ENCODE data around the gene FRMD7.

Gene FRMD7

DNA sequence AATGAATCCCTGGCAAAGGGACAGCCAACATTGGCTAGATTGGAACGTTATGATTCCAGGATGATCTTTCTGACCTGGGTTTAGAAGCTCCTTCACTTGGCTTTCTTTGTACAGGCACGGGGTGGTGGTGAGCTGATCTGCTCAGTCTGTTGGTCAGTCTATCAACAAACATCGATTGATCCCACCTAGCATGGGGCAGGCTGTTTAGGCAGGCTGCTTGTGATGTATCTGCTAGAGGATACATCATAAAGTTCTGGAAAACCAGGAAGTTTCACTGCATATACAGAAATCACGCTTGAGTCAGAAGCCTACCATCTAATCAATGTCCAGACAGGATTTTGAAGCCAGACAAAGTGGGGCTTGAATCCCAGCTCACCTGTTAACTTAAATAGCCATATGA lies 6.9 kb downstream of the FRMD7 start:
- Histone ChIP-seq H2AK5ac (ENCODE audit: low read depth, low read length) (no peak overlapping the region), H3K4me3 (ENCODE audit: low read length in 2 of 2) (no peak overlapping the region), H3K23ac (ENCODE audit: low read depth, low read length, poor library complexity) (no peak overlapping the region), H3K79me1 (ENCODE audit: low read depth, low read length) (no peaks in the 10 kb centered on the region), H2AFZ (ENCODE audit: low read length) (no peak overlapping the region), H3K14ac (ENCODE audit: low read length) (no peak overlapping the region), H3K9me3 (replicated peaks in 1 of 2; ENCODE audit: control insufficient read depth in 2 of 2, insufficient read depth in 1 of 2, low read depth in 1 of 2, low read length in 2 of 2) (no peaks in the 10 kb centered on the region), H2BK120ac (ENCODE audit: low read depth, low read length) (no peak overlapping the region), H3K4me2 (ENCODE audit: insufficient read depth, low read length, poor library complexity, severe bottlenecking) (no peak overlapping the region), H3K36me3 (replicated peaks in 1 of 2; ENCODE audit: control insufficient read depth in 2 of 2, insufficient read depth in 2 of 2, low read length in 2 of 2) (no peaks in the 10 kb centered on the region), H3K4me1 (ENCODE audit: control insufficient read depth in 2 of 2, insufficient read depth in 1 of 2, low read depth in 1 of 2, low read length in 2 of 2) (peaks cover 5 to 12% of the 10 kb centered on the region in 2 donors), H2BK12ac (ENCODE audit: low read length) (no peak overlapping the region), H2BK15ac (ENCODE audit: low read length) (no peak overlapping the region), H3K27me3 (ENCODE audit: control insufficient read depth in 3 of 3, insufficient read depth in 3 of 3, low read depth in 1 of 3, low read length in 3 of 3) (peaks cover 0 to 29% (median 0%) of the 10 kb centered on the region in 3 experiments), H3K9ac (ENCODE audit: low read depth, low read length, poor library complexity) (no peak overlapping the region), H2BK5ac (ENCODE audit: low read length) (no peak overlapping the region), H3K4ac (ENCODE audit: low read length) (no peak overlapping the region), H3K18ac (ENCODE audit: low read length) (no peak overlapping the region), H3K27ac (replicated peaks; ENCODE audit: low read length) (peak overlapping the region; percentile 94), H4K8ac (ENCODE audit: low read depth, low read length) (no peak overlapping the region), H4K91ac (ENCODE audit: low read depth, low read length, poor library complexity) (no peak overlapping the region)
- DNase-seq (ENCODE audit: low spot score) = no peak
- WGBS, 2 donors (ENCODE audit: extremely low coverage in 2 of 2, insufficient read length in 2 of 2, insufficient replicate concordance in 1 of 2) = no CpG with 5 or more reads among the region's 4 CpGs

DNA sequence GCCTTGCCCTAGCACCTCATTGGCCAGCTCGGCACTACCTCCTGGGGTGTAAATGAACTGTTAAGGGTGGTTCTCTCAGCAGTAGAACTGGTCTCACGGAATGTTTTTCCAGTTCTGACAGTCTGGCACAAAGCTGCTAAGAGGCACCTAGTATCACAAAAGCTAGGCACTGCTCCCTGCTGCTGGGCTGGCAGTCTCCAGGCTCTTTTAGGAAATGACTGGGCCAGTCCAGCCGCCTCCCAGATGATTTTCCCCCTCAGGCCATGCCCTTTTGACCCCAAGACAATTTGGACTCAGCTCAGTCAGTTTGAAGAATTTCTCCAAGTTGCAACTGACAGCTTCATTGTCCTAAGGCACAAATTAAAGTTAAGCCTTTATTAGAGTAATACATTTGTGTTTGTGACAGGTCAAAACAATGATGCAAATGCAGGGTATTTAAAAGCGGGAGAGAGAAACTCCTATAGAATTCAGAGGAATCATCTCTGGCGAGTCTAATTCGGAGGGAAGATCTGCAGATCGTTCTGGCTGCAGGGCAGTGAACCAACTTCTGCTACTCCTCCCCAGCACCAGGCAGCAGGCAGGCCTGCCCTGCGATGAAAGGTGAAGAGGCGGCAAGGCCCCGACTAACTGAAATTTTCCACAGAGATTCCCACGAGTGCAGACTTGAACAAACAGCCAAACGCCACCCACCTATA lies 7.9 kb downstream of the FRMD7 start:
- H4K8ac ChIP-seq (ENCODE audit: low read depth, low read length) = no peak overlapping the region
- no peaks in the 10 kb centered on the region for H3K36me3 ChIP-seq (replicated peaks in 1 of 2; ENCODE audit: control insufficient read depth in 2 of 2, insufficient read depth in 2 of 2, low read length in 2 of 2)
- no peak overlapping the region for H2BK15ac ChIP-seq (ENCODE audit: low read length)
- H3K14ac ChIP-seq (ENCODE audit: low read length) = no peak overlapping the region
- H2AFZ ChIP-seq (ENCODE audit: low read length) = peak overlapping the region; percentile 4
- H3K18ac ChIP-seq (ENCODE audit: low read length) = no peak overlapping the region
- H3K23ac ChIP-seq (ENCODE audit: low read depth, low read length, poor library complexity) = no peak overlapping the region
- H3K9me3 ChIP-seq (replicated peaks in 1 of 2; ENCODE audit: control insufficient read depth in 2 of 2, insufficient read depth in 1 of 2, low read depth in 1 of 2, low read length in 2 of 2) = no peaks in the 10 kb centered on the region
- H3K4me3 ChIP-seq (ENCODE audit: low read length in 2 of 2) = no peak overlapping the region
- no peaks in the 10 kb centered on the region for H3K79me1 ChIP-seq (ENCODE audit: low read depth, low read length)
- DNase-seq (ENCODE audit: low spot score) = peak; percentile 45
- H4K91ac ChIP-seq (ENCODE audit: low read depth, low read length, poor library complexity) = no peak overlapping the region
- no peak overlapping the region for H3K4me2 ChIP-seq (ENCODE audit: insufficient read depth, low read length, poor library complexity, severe bottlenecking)
- H3K27ac ChIP-seq (replicated peaks; ENCODE audit: low read length) = peak overlapping the region; percentile 94
- no peak overlapping the region for H2BK120ac ChIP-seq (ENCODE audit: low read depth, low read length)
- no CpG with 5 or more reads among the region's 12 CpGs for WGBS, 2 donors (ENCODE audit: extremely low coverage in 2 of 2, insufficient read length in 2 of 2, insufficient replicate concordance in 1 of 2)
- H3K4ac ChIP-seq (ENCODE audit: low read length) = no peak overlapping the region
- H2AK5ac ChIP-seq (ENCODE audit: low read depth, low read length) = peak overlapping the region; percentile 25
- no peak overlapping the region for H2BK5ac ChIP-seq (ENCODE audit: low read length)
- peaks cover 5 to 12% of the 10 kb centered on the region in 2 donors for H3K4me1 ChIP-seq (ENCODE audit: control insufficient read depth in 2 of 2, insufficient read depth in 1 of 2, low read depth in 1 of 2, low read length in 2 of 2)
- H2BK12ac ChIP-seq (ENCODE audit: low read length) = no peak overlapping the region
- H3K27me3 ChIP-seq (ENCODE audit: control insufficient read depth in 3 of 3, insufficient read depth in 3 of 3, low read depth in 1 of 3, low read length in 3 of 3) = peaks cover 0 to 27% (median 0%) of the 10 kb centered on the region in 3 experiments
- H3K9ac ChIP-seq (ENCODE audit: low read depth, low read length, poor library complexity) = no peak overlapping the region

DNA sequence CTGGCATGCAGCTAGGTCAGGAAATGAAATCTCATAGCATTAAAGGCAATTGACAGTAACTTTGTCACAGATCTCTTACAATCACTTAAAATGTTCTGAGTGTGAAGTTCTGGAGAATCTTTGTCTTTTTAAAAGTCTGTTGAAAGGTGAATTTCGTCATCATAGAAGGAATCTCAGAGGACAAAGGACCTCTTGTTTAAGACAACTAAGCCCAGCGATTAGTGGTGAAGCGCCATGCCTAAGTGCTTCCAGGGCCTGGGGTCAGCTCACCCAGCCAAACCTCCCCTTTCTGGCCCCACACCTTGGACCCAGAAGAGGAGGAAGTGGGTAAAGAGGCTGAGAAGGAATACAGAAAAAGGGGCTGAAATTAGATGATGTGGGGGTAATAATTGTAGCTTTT lies 8.5 kb downstream of the FRMD7 start:
- peak overlapping the region; percentile 91 for H3K27ac ChIP-seq (replicated peaks; ENCODE audit: low read length)
- H3K14ac ChIP-seq (ENCODE audit: low read length) = no peak overlapping the region

DNA sequence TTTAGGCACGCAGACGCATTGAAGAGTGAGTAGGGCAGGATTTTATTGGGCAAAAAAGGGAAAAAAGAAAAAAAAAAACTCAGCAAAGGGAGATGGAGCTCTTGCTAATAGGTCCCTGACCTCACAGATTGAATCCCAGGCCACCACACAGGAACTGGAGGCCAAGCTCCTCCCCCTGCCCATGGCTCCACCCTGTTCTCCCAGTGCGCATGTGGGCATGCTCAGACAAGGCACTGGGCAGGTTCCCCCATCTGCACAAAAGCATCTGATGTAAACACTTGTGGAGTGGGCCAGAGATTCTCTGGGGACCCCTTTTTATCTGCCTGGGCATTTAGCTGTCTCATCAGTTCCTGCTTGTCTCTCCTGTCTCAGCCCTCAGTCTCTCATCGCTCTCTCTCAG lies 9.5 kb downstream of the FRMD7 start:
- H2BK12ac ChIP-seq (ENCODE audit: low read length) = no peak overlapping the region
- H3K9me3 ChIP-seq (replicated peaks in 1 of 2; ENCODE audit: control insufficient read depth in 2 of 2, insufficient read depth in 1 of 2, low read depth in 1 of 2, low read length in 2 of 2) = no peaks in the 10 kb centered on the region
- no peak overlapping the region for H2BK15ac ChIP-seq (ENCODE audit: low read length)
- peaks cover 5 to 12% of the 10 kb centered on the region in 2 donors for H3K4me1 ChIP-seq (ENCODE audit: control insufficient read depth in 2 of 2, insufficient read depth in 1 of 2, low read depth in 1 of 2, low read length in 2 of 2)
- H3K27ac ChIP-seq (replicated peaks; ENCODE audit: low read length) = peak overlapping the region; percentile 91
- H3K18ac ChIP-seq (ENCODE audit: low read length) = no peak overlapping the region
- no peak overlapping the region for H2AK5ac ChIP-seq (ENCODE audit: low read depth, low read length)
- H3K4me3 ChIP-seq (ENCODE audit: low read length in 2 of 2) = no peak overlapping the region
- H3K27me3 ChIP-seq (ENCODE audit: control insufficient read depth in 3 of 3, insufficient read depth in 3 of 3, low read depth in 1 of 3, low read length in 3 of 3) = peaks cover 0 to 25% (median 0%) of the 10 kb centered on the region in 3 experiments
- no peak overlapping the region for H3K4me2 ChIP-seq (ENCODE audit: insufficient read depth, low read length, poor library complexity, severe bottlenecking)
- H2AFZ ChIP-seq (ENCODE audit: low read length) = peak overlapping the region; percentile 11
- no peak overlapping the region for H3K9ac ChIP-seq (ENCODE audit: low read depth, low read length, poor library complexity)
- no peak overlapping the region for H3K4ac ChIP-seq (ENCODE audit: low read length)
- no peak overlapping the region for H3K14ac ChIP-seq (ENCODE audit: low read length)
- DNase-seq (ENCODE audit: low spot score) = no peak
- H3K36me3 ChIP-seq (replicated peaks in 1 of 2; ENCODE audit: control insufficient read depth in 2 of 2, insufficient read depth in 2 of 2, low read length in 2 of 2) = no peaks in the 10 kb centered on the region
- H2BK5ac ChIP-seq (ENCODE audit: low read length) = no peak overlapping the region
- no peak overlapping the region for H4K8ac ChIP-seq (ENCODE audit: low read depth, low read length)
- H3K79me1 ChIP-seq (ENCODE audit: low read depth, low read length) = no peaks in the 10 kb centered on the region
- no peak overlapping the region for H4K91ac ChIP-seq (ENCODE audit: low read depth, low read length, poor library complexity)
- no peak overlapping the region for H2BK120ac ChIP-seq (ENCODE audit: low read depth, low read length)
- no peak overlapping the region for H3K23ac ChIP-seq (ENCODE audit: low read depth, low read length, poor library complexity)
- no CpG with 5 or more reads among the region's 4 CpGs for WGBS, 2 donors (ENCODE audit: extremely low coverage in 2 of 2, insufficient read length in 2 of 2, insufficient replicate concordance in 1 of 2)

More for the DNA sequence above, 8.5 kb downstream of the FRMD7 start:
- H3K4me1 ChIP-seq (ENCODE audit: control insufficient read depth in 2 of 2, insufficient read depth in 1 of 2, low read depth in 1 of 2, low read length in 2 of 2) = peaks cover 5 to 12% of the 10 kb centered on the region in 2 donors
- no peak for DNase-seq (ENCODE audit: low spot score)
- H3K18ac ChIP-seq (ENCODE audit: low read length) = no peak overlapping the region
- H3K23ac ChIP-seq (ENCODE audit: low read depth, low read length, poor library complexity) = no peak overlapping the region
- no peak overlapping the region for H2BK120ac ChIP-seq (ENCODE audit: low read depth, low read length)
- H3K4me3 ChIP-seq (ENCODE audit: low read length in 2 of 2) = no peak overlapping the region
- no peak overlapping the region for H2BK15ac ChIP-seq (ENCODE audit: low read length)
- H4K8ac ChIP-seq (ENCODE audit: low read depth, low read length) = no peak overlapping the region
- H3K4me2 ChIP-seq (ENCODE audit: insufficient read depth, low read length, poor library complexity, severe bottlenecking) = no peak overlapping the region
- no peak overlapping the region for H2AK5ac ChIP-seq (ENCODE audit: low read depth, low read length)
- H2BK5ac ChIP-seq (ENCODE audit: low read length) = no peak overlapping the region
- H3K79me1 ChIP-seq (ENCODE audit: low read depth, low read length) = no peaks in the 10 kb centered on the region
- H3K27me3 ChIP-seq (ENCODE audit: control insufficient read depth in 3 of 3, insufficient read depth in 3 of 3, low read depth in 1 of 3, low read length in 3 of 3) = peaks cover 0 to 25% (median 0%) of the 10 kb centered on the region in 3 experiments
- H4K91ac ChIP-seq (ENCODE audit: low read depth, low read length, poor library complexity) = no peak overlapping the region
- no CpG with 5 or more reads among the region's 3 CpGs for WGBS, 2 donors (ENCODE audit: extremely low coverage in 2 of 2, insufficient read length in 2 of 2, insufficient replicate concordance in 1 of 2)
- H2BK12ac ChIP-seq (ENCODE audit: low read length) = no peak overlapping the region
- H3K9ac ChIP-seq (ENCODE audit: low read depth, low read length, poor library complexity) = no peak overlapping the region
- no peak overlapping the region for H2AFZ ChIP-seq (ENCODE audit: low read length)
- no peaks in the 10 kb centered on the region for H3K9me3 ChIP-seq (replicated peaks in 1 of 2; ENCODE audit: control insufficient read depth in 2 of 2, insufficient read depth in 1 of 2, low read depth in 1 of 2, low read length in 2 of 2)
- H3K36me3 ChIP-seq (replicated peaks in 1 of 2; ENCODE audit: control insufficient read depth in 2 of 2, insufficient read depth in 2 of 2, low read length in 2 of 2) = no peaks in the 10 kb centered on the region
- no peak overlapping the region for H3K4ac ChIP-seq (ENCODE audit: low read length)

Data from neuronal stem cell (in vitro differentiated cells).